GM12878 (cell line): Measurements from ENCODE around the gene FAM171A1. TPM values are rescaled to one million over a fixed set of nuclear protein-coding genes. Genes with fewer than 3 reads are reported as not detected.

Experiments used
- ATAC-seq: fragments of 200-7000 bp; cut with Tn5 transposase; 3 replicates; pipeline ENCODE4 v1.9.1; 2020; ENCODE audit warnings: mild to moderate bottlenecking, moderate library complexity
- BruUV-seq: library from RNA; stranded (reverse); fragments of 400-500 nt; replicated peaks from 2 replicates; lab custom pipeline; 2021; lab: Mats Ljungman, UMichigan
- CTCF ChIA-PET: fragments of 300-600 bp; sonication (Branson Sonifier 250); formaldehyde crosslinking; extraction: SDS; loops from one replicate; lab custom pipeline; 2021; ENCODE audit warnings: inconsistent platforms; lab: Yijun Ruan, JAX
- POLR2A ChIA-PET: fragments of 350-600 bp; formaldehyde crosslinking; extraction: SDS; loops from one replicate; lab custom pipeline; 2021; ENCODE audit warnings: inconsistent platforms; lab: Charles Lee
- RAD21 ChIA-PET: fragments of 300-600 bp; sonication (Branson Sonifier 250); formaldehyde crosslinking; loops from one replicate; lab custom pipeline; 2023; ENCODE audit warnings: antibody characterized with exemption; ENCODE audit not compliant: unreplicated experiment; lab: Charles Lee
- SMC1A ChIA-PET: fragments of 300-600 bp; sonication (Branson Sonifier 250); formaldehyde crosslinking; loops from one replicate; lab custom pipeline; 2023; ENCODE audit not compliant: unreplicated experiment, uncharacterized antibody; lab: Charles Lee
- DNase-seq: peaks from one replicate; pipeline ENCODE4 v3.0.0-alpha.2; 2011; ENCODE audit warnings: low read depth, low spot score
- FAIRE-seq: peaks from 3 replicates; lab custom pipeline; 2011; peaks lifted over from hg19 to GRCh38; lab: Jason Lieb, UNC
- H2AFZ ChIP-seq: 2 replicates; pipeline ENCODE4 v1.6.0; 2011; ENCODE audit warnings: low read depth, low read length, control low read depth; ENCODE audit not compliant: control insufficient read depth
- H3K27ac ChIP-seq: 2 replicates; pipeline ENCODE4 v1.5.1; 2011; ENCODE audit warnings: control low read depth; ENCODE audit not compliant: control insufficient read depth, insufficient read depth
- H3K27me3 ChIP-seq, 2 experiments: replicated peaks in 1 of 2; 2 replicates each; pipeline versions ENCODE4 v1.6.0 to v1.6.1; 2011; ENCODE audit warnings: low read length in 1 of 2; ENCODE audit not compliant: control insufficient read depth in 2 of 2, insufficient read depth in 2 of 2
- H3K36me3 ChIP-seq, 2 experiments: 2 replicates each; pipeline ENCODE4 v1.5.1; 2011; ENCODE audit warnings: low read length in 1 of 2; ENCODE audit not compliant: control insufficient read depth in 2 of 2, insufficient read depth in 2 of 2
- H3K4me1 ChIP-seq: 2 replicates; pipeline ENCODE4 v1.6.1; 2011; ENCODE audit warnings: mild to moderate bottlenecking, low read length, moderate library complexity, mixed read lengths; ENCODE audit not compliant: control insufficient read depth, insufficient read depth
- H3K4me2 ChIP-seq: 2 replicates; pipeline ENCODE4 v1.6.0; 2011; ENCODE audit warnings: control low read depth; ENCODE audit not compliant: control insufficient read depth, insufficient read depth
- H3K4me3 ChIP-seq: fragments of 200-600 bp; sonication (generic); 2 replicates; pipeline ENCODE4 v1.5.1; 2016
- H3K79me2 ChIP-seq: 2 replicates; pipeline ENCODE4 v1.6.0; 2011; ENCODE audit warnings: low read length; ENCODE audit not compliant: control insufficient read depth, insufficient read depth
- H3K9ac ChIP-seq: 2 replicates; pipeline ENCODE4 v1.8.0; 2011; ENCODE audit warnings: low read length, control low read depth, mixed read lengths; ENCODE audit not compliant: control insufficient read depth, insufficient read depth
- H3K9me3 ChIP-seq: replicated peaks from 3 replicates; pipeline ENCODE4 v1.5.1; 2011; ENCODE audit warnings: mild to moderate bottlenecking, low read length; ENCODE audit not compliant: control insufficient read depth, insufficient read depth
- H4K20me1 ChIP-seq: 2 replicates; pipeline ENCODE4 v1.6.0; 2011; ENCODE audit not compliant: control insufficient read depth, insufficient read depth
- ETV6 ChIP-seq, 2 experiments: fragments of 450-650 bp in 1 of 2; IDR thresholded peaks in 1 of 2; conservative IDR thresholded peaks in 1 of 2; 2 replicates each; pipeline ENCODE4 v1.6.1; 2014; ENCODE audit warnings: antibody characterized with exemption in 1 of 2, borderline replicate concordance in 1 of 2, low read depth in 1 of 2, mild to moderate bottlenecking in 1 of 2, moderate library complexity in 1 of 2
- FOXM1 ChIP-seq: IDR thresholded peaks from 2 replicates; pipeline ENCODE4 v1.6.1; 2012; ENCODE audit warnings: low read depth, mild to moderate bottlenecking, inconsistent platforms, low read length, moderate library complexity
- HDAC6 ChIP-seq: fragments of 200-600 bp; sonication (generic); IDR thresholded peaks from one replicate; pipeline ENCODE4 v1.8.0; 2017; ENCODE audit warnings: antibody characterized with exemption; ENCODE audit not compliant: unreplicated experiment
- KLF5 ChIP-seq: fragments of 450-650 bp; IDR thresholded peaks from 2 replicates; pipeline ENCODE4 v1.6.1; 2014; ENCODE audit warnings: mild to moderate bottlenecking; ENCODE audit not compliant: partially characterized antibody
- MEF2B ChIP-seq: fragments of 450-650 bp; IDR thresholded peaks from 2 replicates; pipeline ENCODE4 v1.6.1; 2018; ENCODE audit warnings: mild to moderate bottlenecking, moderate library complexity; ENCODE audit not compliant: partially characterized antibody, poor library complexity, severe bottlenecking
- NFIC ChIP-seq: IDR thresholded peaks from 2 replicates; pipeline ENCODE4 v1.6.1; 2012; ENCODE audit warnings: low read depth, mild to moderate bottlenecking, inconsistent platforms, low read length, moderate library complexity
- NFYA ChIP-seq: IDR thresholded peaks from 2 replicates; pipeline ENCODE4 v1.6.1; 2011; ENCODE audit warnings: low read depth, mild to moderate bottlenecking, low read length, improper control_type of control experiment, borderline replicate concordance
- NR2C1 ChIP-seq: fragments of 450-650 bp; IDR thresholded peaks from 2 replicates; pipeline ENCODE4 v1.6.1; 2017; ENCODE audit warnings: antibody characterized with exemption, mild to moderate bottlenecking, moderate library complexity
- RAD21 ChIP-seq: IDR thresholded peaks from 2 replicates; pipeline ENCODE4 v1.6.1; 2011; ENCODE audit warnings: mild to moderate bottlenecking, low read depth, low read length, moderate library complexity; ENCODE audit not compliant: insufficient read depth
- RFX5 ChIP-seq: IDR thresholded peaks from 2 replicates; pipeline ENCODE4 v1.6.1; 2011; ENCODE audit warnings: low read depth, low read length, improper control_type of control experiment
- SREBF2 ChIP-seq: IDR thresholded peaks from 2 replicates; pipeline ENCODE4 v1.6.1; 2012; ENCODE audit warnings: mild to moderate bottlenecking, low read length
- SUZ12 ChIP-seq: fragments of 200-600 bp; sonication (generic); IDR thresholded peaks from one replicate; pipeline ENCODE4 v1.6.1; 2018; ENCODE audit warnings: antibody characterized with exemption, mild to moderate bottlenecking; ENCODE audit not compliant: unreplicated experiment
- TCF3 ChIP-seq: IDR thresholded peaks from 2 replicates; pipeline ENCODE4 v1.6.1; 2012; ENCODE audit warnings: low read depth, mild to moderate bottlenecking, low read length, borderline replicate concordance; ENCODE audit not compliant: insufficient read depth
- ZNF207 ChIP-seq: fragments of 450-650 bp; IDR thresholded peaks from 2 replicates; pipeline ENCODE4 v1.6.1; 2014; ENCODE audit warnings: antibody characterized with exemption, mild to moderate bottlenecking, borderline replicate concordance
- WGBS: methylation state at CpG from one replicate; pipeline ENCODE4 v1.1.6; 2016; ENCODE audit warnings: low lambda C conversion rate; ENCODE audit not compliant: insufficient replicate concordance, insufficient coverage; ENCODE audit errors: missing lambda C conversion rate; 5-methylcytosine and 5-hydroxymethylcytosine counted together
- in situ Hi-C: fragments of 300-500 bp; cut with MboI; formaldehyde crosslinking; loops from 9 replicates; pipeline ENCODE4 v1.14.3; 2018; ENCODE audit warnings: mixed read lengths
- intact Hi-C: fragments of 100-400 bp; cut with micrococcal nuclease; formaldehyde crosslinking; loops from one replicate; pipeline ENCODE4 v1.14.2; 2022; ENCODE audit not compliant: unreplicated experiment
- polyA plus RNA-seq, 11 experiments: library from polyadenylated mRNA; depleted of rRNA in 4 of 11; unstranded in 6 of 11; stranded (reverse) in 5 of 11; fragments of >200 nt; fragmentation: Nextera tagmentation in 4 of 11; fragmentation: Illumina TruSeq in 1 of 11; extraction: Ambion mirVana in 4 of 11; extraction: Trizol in 1 of 11; gene quantifications; 1 replicate in 1 of 11; 2 replicates in 10 of 11; pipeline versions ENCODE4 v1.2.1 to v1.2.3, GENCODE V29; 2011 to 2016; ENCODE audit warnings: inconsistent platforms in 2 of 11, missing spikeins in 2 of 11, low read depth in 1 of 11
- total RNA-seq, 4 experiments: library from RNA; depleted of rRNA in 3 of 4; stranded (reverse); fragments of >200 nt in 3 of 4; fragmentation: Illumina TruSeq in 1 of 4; extraction: Trizol in 1 of 4; gene quantifications; 2 replicates each; pipeline versions ENCODE4 v1.2.1 to v1.2.3, GENCODE V29; 2013 to 2021
- TF ChIP-seq, protein P1 (sequence below): fragments of 450-650 bp; IDR thresholded peaks from 2 replicates; pipeline ENCODE4 v1.6.1; 2017; ENCODE audit warnings: low read depth, mild to moderate bottlenecking, moderate library complexity
- TF ChIP-seq, protein P2 (sequence below): IDR thresholded peaks from 2 replicates; pipeline ENCODE4 v1.6.1; 2011; ENCODE audit warnings: borderline replicate concordance, low read depth, mild to moderate bottlenecking, moderate library complexity, mixed read lengths, low read length; ENCODE audit not compliant: insufficient read depth; ENCODE audit errors: extremely low read length
- TF ChIP-seq, protein P3 (sequence below): fragments of 450-650 bp; IDR thresholded peaks from 2 replicates; pipeline ENCODE4 v1.6.1; 2014; ENCODE audit warnings: mild to moderate bottlenecking

FAM171A1 gene
- total and polyA plus RNA-seq, 10 of the 15 experiments (the other 5 are each of a cell fraction or from before 2014, with no cell fraction given) = 0.05 to 0.28 (median 0.10) TPM; not detected in 1

GRCh38 chr10:15316871-15317464 lies 54.1 kb downstream of the FAM171A1 start:
- ChIA-PET SMC1A (no interaction called here), POLR2A (no interaction called here), RAD21 (no interaction called here), CTCF (no interaction called here)
- H3K4me3 ChIP-seq = no peak overlapping the region
- no peaks in the 10 kb centered on the region; the same call in 2 of the 3 replicates for H3K9me3 ChIP-seq
- DNase-seq (no peak), ATAC-seq (no peak), FAIRE-seq (no peak)
- H3K27ac ChIP-seq = no peak overlapping the region
- no peaks in the 10 kb centered on the region for H3K79me2 ChIP-seq
- BruUV-seq = no TSS peak
- no peak for TF ChIP-seq NFYA
- no peak for TF ChIP-seq NFIC
- TF ChIP-seq SREBF2 = no peak
- TF ChIP-seq MEF2B = no peak
- no peak for TF ChIP-seq RAD21
- TF ChIP-seq, protein P1, sequence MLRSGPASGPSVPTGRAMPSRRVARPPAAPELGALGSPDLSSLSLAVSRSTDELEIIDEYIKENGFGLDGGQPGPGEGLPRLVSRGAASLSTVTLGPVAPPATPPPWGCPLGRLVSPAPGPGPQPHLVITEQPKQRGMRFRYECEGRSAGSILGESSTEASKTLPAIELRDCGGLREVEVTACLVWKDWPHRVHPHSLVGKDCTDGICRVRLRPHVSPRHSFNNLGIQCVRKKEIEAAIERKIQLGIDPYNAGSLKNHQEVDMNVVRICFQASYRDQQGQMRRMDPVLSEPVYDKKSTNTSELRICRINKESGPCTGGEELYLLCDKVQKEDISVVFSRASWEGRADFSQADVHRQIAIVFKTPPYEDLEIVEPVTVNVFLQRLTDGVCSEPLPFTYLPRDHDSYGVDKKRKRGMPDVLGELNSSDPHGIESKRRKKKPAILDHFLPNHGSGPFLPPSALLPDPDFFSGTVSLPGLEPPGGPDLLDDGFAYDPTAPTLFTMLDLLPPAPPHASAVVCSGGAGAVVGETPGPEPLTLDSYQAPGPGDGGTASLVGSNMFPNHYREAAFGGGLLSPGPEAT = no peak
- no peak for TF ChIP-seq FOXM1
- TF ChIP-seq, protein P2, sequence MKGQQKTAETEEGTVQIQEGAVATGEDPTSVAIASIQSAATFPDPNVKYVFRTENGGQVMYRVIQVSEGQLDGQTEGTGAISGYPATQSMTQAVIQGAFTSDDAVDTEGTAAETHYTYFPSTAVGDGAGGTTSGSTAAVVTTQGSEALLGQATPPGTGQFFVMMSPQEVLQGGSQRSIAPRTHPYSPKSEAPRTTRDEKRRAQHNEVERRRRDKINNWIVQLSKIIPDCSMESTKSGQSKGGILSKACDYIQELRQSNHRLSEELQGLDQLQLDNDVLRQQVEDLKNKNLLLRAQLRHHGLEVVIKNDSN = no peak
- TF ChIP-seq, protein P3, sequence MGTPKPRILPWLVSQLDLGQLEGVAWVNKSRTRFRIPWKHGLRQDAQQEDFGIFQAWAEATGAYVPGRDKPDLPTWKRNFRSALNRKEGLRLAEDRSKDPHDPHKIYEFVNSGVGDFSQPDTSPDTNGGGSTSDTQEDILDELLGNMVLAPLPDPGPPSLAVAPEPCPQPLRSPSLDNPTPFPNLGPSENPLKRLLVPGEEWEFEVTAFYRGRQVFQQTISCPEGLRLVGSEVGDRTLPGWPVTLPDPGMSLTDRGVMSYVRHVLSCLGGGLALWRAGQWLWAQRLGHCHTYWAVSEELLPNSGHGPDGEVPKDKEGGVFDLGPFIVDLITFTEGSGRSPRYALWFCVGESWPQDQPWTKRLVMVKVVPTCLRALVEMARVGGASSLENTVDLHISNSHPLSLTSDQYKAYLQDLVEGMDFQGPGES = no peak
- no peak for TF ChIP-seq TCF3
- no peak for TF ChIP-seq KLF5
- no peak for TF ChIP-seq HDAC6
- TF ChIP-seq RFX5 = no peak
- no peak for TF ChIP-seq NR2C1
- no peak for TF ChIP-seq ZNF207
- TF ChIP-seq SUZ12 = no peak
- TF ChIP-seq ETV6 (conservative IDR thresholded peaks at IDR 0.05 in 1 of 2, IDR thresholded peaks at IDR 0.05 in 1 of 2; ENCODE audit: borderline replicate concordance in 1 of 2, low read depth in 1 of 2) = no peak
- no peaks in the 10 kb centered on the region for H3K4me1 ChIP-seq
- H3K36me3 ChIP-seq = no peaks in the 10 kb centered on the region
- in situ Hi-C loops (no loop called here), intact Hi-C loops (no loop called here)
- H3K4me2 ChIP-seq = no peak overlapping the region
- WGBS = 48% methylated on average over 9 of the region's 9 CpGs
- no peak overlapping the region for H3K9ac ChIP-seq
- H4K20me1 ChIP-seq = no peaks in the 10 kb centered on the region
- peaks cover 0 to 1% of the 10 kb centered on the region in 2 experiments; a peak in 1 of 4 replicates for H3K27me3 ChIP-seq
- no peak overlapping the region for H2AFZ ChIP-seq
